B cell (primary cell): ENCODE results near the gene CUEDC2. TPM values are rescaled to one million over a fixed set of nuclear protein-coding genes. Genes with fewer than 3 reads are reported as not detected.

Experiments
- ATAC-seq: fragments of 200-7000 bp; cut with Tn5 transposase; one replicate; pipeline ENCODE4 v1.10.0; 2021; ENCODE audit warnings: low read depth, mild to moderate bottlenecking, moderate number of reproducible peaks, moderate library complexity
- CTCF ChIA-PET: fragments of 350-600 bp; sonication (Branson Sonifier 250); formaldehyde crosslinking; loops from one replicate; lab custom pipeline; 2021; ENCODE audit warnings: antibody characterized with exemption, inconsistent platforms; lab: Charles Lee
- POLR2A ChIA-PET: fragments of 350-600 bp; sonication (Branson Sonifier 250); formaldehyde crosslinking; loops from one replicate; lab custom pipeline; 2021; ENCODE audit warnings: antibody characterized with exemption; lab: Charles Lee
- DNase-seq: peaks from one replicate; pipeline ENCODE4 v3.0.0; 2013
- H2AFZ ChIP-seq: 2 replicates; pipeline ENCODE4 v1.6.1; 2012; ENCODE audit warnings: mild to moderate bottlenecking, low read depth, low read length; ENCODE audit not compliant: insufficient read depth, poor library complexity, severe bottlenecking
- H3K27ac ChIP-seq, 2 donors: 1 replicate in 1 of 2; 2 replicates in 1 of 2; pipeline ENCODE4 v1.5.1; 2012 to 2013; ENCODE audit warnings: low read length in 2 of 2, mild to moderate bottlenecking in 2 of 2, moderate library complexity in 1 of 2
- H3K27me3 ChIP-seq, 4 experiments: fragments of 200-600 bp in 1 of 4; sonication (generic) in 1 of 4; replicated peaks in 1 of 4; 1 replicate in 2 of 4; 2 replicates in 2 of 4; pipeline versions ENCODE4 v1.6.1 to v1.7.0; 2013 to 2016; ENCODE audit warnings: low read length in 3 of 4, mild to moderate bottlenecking in 2 of 4, mixed read lengths in 1 of 4, moderate library complexity in 1 of 4; ENCODE audit not compliant: insufficient read depth in 4 of 4, control insufficient read depth in 3 of 4; ENCODE audit errors: control extremely low read depth in 1 of 4
- H3K36me3 ChIP-seq, 2 experiments: replicated peaks in 1 of 2; 1 replicate in 1 of 2; 2 replicates in 1 of 2; pipeline versions ENCODE4 v1.6.1 to v1.7.1; 2013; ENCODE audit warnings: low read length in 1 of 2; ENCODE audit not compliant: insufficient read depth in 2 of 2, control insufficient read depth in 1 of 2; ENCODE audit errors: control extremely low read depth in 1 of 2, extremely low read depth in 1 of 2
- H3K4me1 ChIP-seq, 2 donors: fragments of 200-600 bp in 1 of 2; sonication (generic) in 1 of 2; 1 replicate in 1 of 2; 2 replicates in 1 of 2; pipeline versions ENCODE4 v1.5.1 to v1.6.1; 2013 to 2017; ENCODE audit warnings: low read length in 2 of 2; ENCODE audit not compliant: control insufficient read depth in 2 of 2, insufficient read depth in 2 of 2
- H3K4me2 ChIP-seq: replicated peaks from 2 replicates; pipeline ENCODE3; 2012; ENCODE audit warnings: mild to moderate bottlenecking, low read depth, low read length; ENCODE audit not compliant: poor library complexity, severe bottlenecking
- H3K4me3 ChIP-seq, 5 experiments: fragments of 200-600 bp in 1 of 5; sonication (generic) in 1 of 5; 1 replicate in 3 of 5; 2 replicates in 2 of 5; pipeline versions ENCODE4 v1.5.1 to v1.7.0; 2011 to 2016; ENCODE audit warnings: low read length in 4 of 5, mild to moderate bottlenecking in 4 of 5, low read depth in 2 of 5, control low read depth in 1 of 5, moderate library complexity in 1 of 5; ENCODE audit not compliant: insufficient read depth in 1 of 5; ENCODE audit errors: control extremely low read depth in 1 of 5, extremely low read depth in 1 of 5
- H3K79me2 ChIP-seq: fragments of 200-600 bp; sonication (generic); one replicate; pipeline ENCODE4 v1.6.0; 2016; ENCODE audit warnings: low read length; ENCODE audit not compliant: control insufficient read depth, insufficient read depth
- H3K9ac ChIP-seq: fragments of 200-600 bp; sonication (generic); 2 replicates; pipeline ENCODE4 v1.6.1; 2017; ENCODE audit warnings: mild to moderate bottlenecking, low read length, moderate library complexity
- H3K9me3 ChIP-seq, 3 donors: one replicate each; pipeline versions ENCODE4 v1.6.1 to v1.7.1; 2013; ENCODE audit warnings: low read length in 2 of 3; ENCODE audit not compliant: control insufficient read depth in 2 of 3, insufficient read depth in 1 of 3; ENCODE audit errors: control extremely low read depth in 1 of 3
- H4K20me1 ChIP-seq: 2 replicates; pipeline ENCODE4 v1.6.0; 2012; ENCODE audit warnings: mild to moderate bottlenecking, low read length; ENCODE audit not compliant: insufficient read depth, control insufficient read depth, poor library complexity, severe bottlenecking
- H3K27ac Mint-ChIP-seq: one replicate; pipeline ENCODE4 v1.8.0; 2021; ENCODE audit warnings: mixed read lengths
- H3K27me3 Mint-ChIP-seq: one replicate; pipeline ENCODE4 v1.8.0; 2021; ENCODE audit warnings: mixed read lengths
- H3K4me1 Mint-ChIP-seq: one replicate; pipeline ENCODE4 v1.8.0; 2021; ENCODE audit warnings: mixed read lengths
- H3K4me3 Mint-ChIP-seq: one replicate; pipeline ENCODE4 v1.8.0; 2021; ENCODE audit warnings: mixed read lengths
- H3K9me3 Mint-ChIP-seq: one replicate; pipeline ENCODE4 v1.8.0; 2022; ENCODE audit warnings: mixed read lengths; ENCODE audit not compliant: insufficient read depth
- EZH2 ChIP-seq: IDR thresholded peaks from 2 replicates; pipeline ENCODE4 v1.6.1; 2012; ENCODE audit warnings: borderline replicate concordance, low read depth, mild to moderate bottlenecking, moderate library complexity, low read length; ENCODE audit not compliant: insufficient read depth, poor library complexity, severe bottlenecking
- WGBS: methylation state at CpG from one replicate; pipeline ENCODE4 v1.1.5; 2013; ENCODE audit warnings: missing lambda C conversion rate; ENCODE audit not compliant: insufficient coverage; 5-methylcytosine and 5-hydroxymethylcytosine counted together
- intact Hi-C: fragments of 100-400 bp; cut with micrococcal nuclease; formaldehyde crosslinking; loops from one replicate; pipeline ENCODE4 v1.10.0; 2022
- polyA plus RNA-seq: library from polyadenylated mRNA; depleted of rRNA; stranded (reverse); fragments of >200 nt; gene quantifications from 2 replicates; pipeline ENCODE4 v1.2.3, GENCODE V29; 2012
- total RNA-seq, 2 donors: library from RNA; stranded (reverse); fragments of 120-200 nt in 1 of 2; gene quantifications; 1 replicate in 1 of 2; 2 replicates in 1 of 2; pipeline versions ENCODE4 v1.2.3 to v1.2.4, GENCODE V29; 2013 to 2022
- TF ChIP-seq, protein P1 (sequence below): fragments of 200-600 bp; IDR thresholded peaks from one replicate; pipeline ENCODE4 v1.8.0; 2022; ENCODE audit warnings: antibody characterized with exemption, mild to moderate bottlenecking

The CUEDC2 gene
- total and polyA plus RNA-seq, 2 donors (not counting 1 experiment from before 2014, with no cell fraction given), result 35.6 to 49.4 TPM

- peak overlapping the region; percentile 99 for H3K4me2 ChIP-seq
- CTCF ChIA-PET, result interaction anchor here (0.9 to 8.8 kb wide), 15 partner anchors 8 to 167 kb away, joined by 3 to 108 read pairs (median 7); partner anchors contain the start of genes CUEDC2 and FBXL15
- H3K9ac ChIP-seq, result no peak overlapping the region
- H3K9me3 Mint-ChIP-seq, result no peaks in the 10 kb centered on the region
- H3K27me3 Mint-ChIP-seq, result no peaks in the 10 kb centered on the region
- WGBS, result 90% methylated on average over 7 of the region's 14 CpGs
- H3K27ac ChIP-seq, result peak overlapping the region; percentile 98 to 100
- intact Hi-C loops, result no loop called here
- peaks cover 52% of the 10 kb centered on the region for H3K79me2 ChIP-seq
- no peaks in the 10 kb centered on the region for H3K27me3 ChIP-seq
- POLR2A ChIA-PET, result interaction anchor here (0.6 to 2.6 kb wide), 3 partner anchors 24 to 1484 kb away, joined by 4 to 11 read pairs (median 6); partner anchors contain the start of genes C10orf95 and FBXL15
- peak overlapping the region; percentile 99 for H3K27ac Mint-ChIP-seq
- H3K4me3 ChIP-seq, result peak overlapping the region in 2 of 5 experiments; percentile 99 to 100
- no peak for ATAC-seq
- H2AFZ ChIP-seq, result no peak overlapping the region
- peaks cover 74% of the 10 kb centered on the region for H4K20me1 ChIP-seq
- peaks cover 0 to 52% of the 10 kb centered on the region in 2 experiments for H3K36me3 ChIP-seq
- peak; percentile 36 for DNase-seq
- no peaks in the 10 kb centered on the region for H3K9me3 ChIP-seq
- peak overlapping the region; percentile 95 for H3K4me3 Mint-ChIP-seq
- peaks cover 51% of the 10 kb centered on the region for H3K4me1 Mint-ChIP-seq
- TF ChIP-seq, protein P1, sequence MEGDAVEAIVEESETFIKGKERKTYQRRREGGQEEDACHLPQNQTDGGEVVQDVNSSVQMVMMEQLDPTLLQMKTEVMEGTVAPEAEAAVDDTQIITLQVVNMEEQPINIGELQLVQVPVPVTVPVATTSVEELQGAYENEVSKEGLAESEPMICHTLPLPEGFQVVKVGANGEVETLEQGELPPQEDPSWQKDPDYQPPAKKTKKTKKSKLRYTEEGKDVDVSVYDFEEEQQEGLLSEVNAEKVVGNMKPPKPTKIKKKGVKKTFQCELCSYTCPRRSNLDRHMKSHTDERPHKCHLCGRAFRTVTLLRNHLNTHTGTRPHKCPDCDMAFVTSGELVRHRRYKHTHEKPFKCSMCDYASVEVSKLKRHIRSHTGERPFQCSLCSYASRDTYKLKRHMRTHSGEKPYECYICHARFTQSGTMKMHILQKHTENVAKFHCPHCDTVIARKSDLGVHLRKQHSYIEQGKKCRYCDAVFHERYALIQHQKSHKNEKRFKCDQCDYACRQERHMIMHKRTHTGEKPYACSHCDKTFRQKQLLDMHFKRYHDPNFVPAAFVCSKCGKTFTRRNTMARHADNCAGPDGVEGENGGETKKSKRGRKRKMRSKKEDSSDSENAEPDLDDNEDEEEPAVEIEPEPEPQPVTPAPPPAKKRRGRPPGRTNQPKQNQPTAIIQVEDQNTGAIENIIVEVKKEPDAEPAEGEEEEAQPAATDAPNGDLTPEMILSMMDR, result no peak
- no peak for TF ChIP-seq EZH2
- H3K4me1 ChIP-seq, result peaks cover 40 to 56% of the 10 kb centered on the region in 2 donors
Measured at GRCh38 chr10:102397222-102398171, 34.9 kb downstream of the CUEDC2 start.
